HG03520 (cell line): ENCODE measurements around the gene SFMBT1.

Experiments used
- ATAC-seq: cut with Tn5 transposase; IDR thresholded peaks from one replicate; pipeline ENCODE4 v1.9.1; 2021; ENCODE audit warnings: mild to moderate bottlenecking, moderate library complexity; ENCODE audit not compliant: unreplicated experiment

SFMBT1 gene

GRCh38 chr3:53003320-53003719 is 42.6 kb downstream of the SFMBT1 start:
- ATAC-seq = no peak

GRCh38 chr3:52998771-52999513 is 46.9 kb downstream of the SFMBT1 start:
- ATAC-seq = no peak

- no peak for ATAC-seq
Measured at GRCh38 chr3:52990637-52991036, 55.2 kb downstream of the SFMBT1 start.

GRCh38 chr3:52986938-52987337 is 58.9 kb downstream of the SFMBT1 start:
- no peak for ATAC-seq

- ATAC-seq = no peak
Measured at GRCh38 chr3:52986049-52986448, 59.8 kb downstream of the SFMBT1 start.

- no peak for ATAC-seq
Measured at GRCh38 chr3:52983828-52984227, 62.0 kb downstream of the SFMBT1 start.

GRCh38 chr3:52983336-52983807 is 62.5 kb downstream of the SFMBT1 start:
- ATAC-seq = peak; percentile 91

GRCh38 chr3:52982839-52983238 is 63.0 kb downstream of the SFMBT1 start:
- ATAC-seq = peak; percentile 22

- no peak for ATAC-seq
Measured at GRCh38 chr3:52979190-52979983, 66.5 kb downstream of the SFMBT1 start.

- ATAC-seq = no peak
Measured at GRCh38 chr3:52978109-52978754, 67.6 kb downstream of the SFMBT1 start.

- no peak for ATAC-seq
Measured at GRCh38 chr3:52973806-52974205, 72.1 kb downstream of the SFMBT1 start.

- no peak for ATAC-seq
Measured at GRCh38 chr3:52971895-52972294, 74.0 kb downstream of the SFMBT1 start.

GRCh38 chr3:52967398-52967797 is 78.5 kb downstream of the SFMBT1 start:
- no peak for ATAC-seq

- no peak for ATAC-seq
Measured at GRCh38 chr3:52962160-52962559, 83.7 kb downstream of the SFMBT1 start.

- ATAC-seq = no peak
Measured at GRCh38 chr3:52959773-52960172, 86.1 kb downstream of the SFMBT1 start.

GRCh38 chr3:52939600-52939999 is 106.3 kb downstream of the SFMBT1 start:
- no peak for ATAC-seq

- no peak for ATAC-seq
Measured at GRCh38 chr3:52934630-52935530, 111.0 kb downstream of the SFMBT1 start.

GRCh38 chr3:52931889-52932288 is 114.0 kb downstream of the SFMBT1 start:
- ATAC-seq = no peak

GRCh38 chr3:52931328-52931727 is 114.5 kb downstream of the SFMBT1 start:
- ATAC-seq = no peak

- ATAC-seq = no peak
Measured at GRCh38 chr3:52930748-52931147, 115.1 kb downstream of the SFMBT1 start.

- ATAC-seq = no peak
Measured at GRCh38 chr3:52926554-52926953, 119.3 kb downstream of the SFMBT1 start.
